ENCODE data around the gene IFT122.
"Not testable (repeated sequence)": the region's sequence is repeated elsewhere in the genome, so short reads cannot be mapped to it uniquely, and the experiment has no call there.

IFT122 gene

GRCh38 chr3:129439817-129440617, at the start of gene IFT122, which contains the start of gene MBD4:
TSS of gene IFT122 (plus strand) at chr3:129440224. CDS start at chr3:129440331, 107 bp downstream.
TSS of gene MBD4 (minus strand) at chr3:129439948. CDS start at chr3:129439833, 115 bp downstream.
- DNase-seq: peak; percentile 98

GRCh38 chr3:129391583-129391982, 48.4 kb upstream of the IFT122 start:
- DNase-seq: not testable (repeated sequence)

GRCh38 chr3:129392106-129392887, 47.7 kb upstream of the IFT122 start:
- not testable (repeated sequence) for DNase-seq

GRCh38 chr3:129393271-129393670, 46.8 kb upstream of the IFT122 start:
- DNase-seq: no peak

GRCh38 chr3:129393760-129394564, 46.1 kb upstream of the IFT122 start:
- not testable (repeated sequence) for DNase-seq

GRCh38 chr3:129398803-129399144, 41.2 kb upstream of the IFT122 start:
- no peak for DNase-seq

- peak; percentile 93 for DNase-seq
Measured at GRCh38 chr3:129399145-129399894, 40.7 kb upstream of the IFT122 start.

- no peak for DNase-seq
Measured at GRCh38 chr3:129399895-129400357, 40.1 kb upstream of the IFT122 start.

- DNase-seq: no peak
Measured at GRCh38 chr3:129402210-129402609, 37.8 kb upstream of the IFT122 start.

GRCh38 chr3:129402616-129403015, 37.4 kb upstream of the IFT122 start:
- DNase-seq: no peak

GRCh38 chr3:129403450-129403849, 36.6 kb upstream of the IFT122 start:
- no peak for DNase-seq

- DNase-seq: no peak
Measured at GRCh38 chr3:129404130-129404529, 35.9 kb upstream of the IFT122 start.

- no peak for DNase-seq
Measured at GRCh38 chr3:129404610-129405009, 35.4 kb upstream of the IFT122 start.

GRCh38 chr3:129409541-129409940, 30.5 kb upstream of the IFT122 start:
- no peak for DNase-seq

GRCh38 chr3:129410971-129411370, 29.1 kb upstream of the IFT122 start:
- no peak for DNase-seq

- DNase-seq: no peak
Measured at GRCh38 chr3:129412542-129413198, 27.4 kb upstream of the IFT122 start.

GRCh38 chr3:129413238-129413637, 26.8 kb upstream of the IFT122 start:
- not testable (repeated sequence) for DNase-seq

- DNase-seq: no peak
Measured at GRCh38 chr3:129413687-129414506, 26.1 kb upstream of the IFT122 start.

GRCh38 chr3:129415378-129415777, 24.6 kb upstream of the IFT122 start:
- DNase-seq: no peak

GRCh38 chr3:129415830-129416229, 24.2 kb upstream of the IFT122 start:
- no peak for DNase-seq

- no peak for DNase-seq
Measured at GRCh38 chr3:129416415-129416814, 23.6 kb upstream of the IFT122 start.
